ENCODE results near the gene ZNF367. TPM values are rescaled to one million over a fixed set of nuclear protein-coding genes. Genes with fewer than 3 reads are reported as not detected.

The ZNF367 gene
- total RNA-seq, 4 donors from 2014 or later, result 2.0 to 3.4 (median 2.6) TPM

DNA sequence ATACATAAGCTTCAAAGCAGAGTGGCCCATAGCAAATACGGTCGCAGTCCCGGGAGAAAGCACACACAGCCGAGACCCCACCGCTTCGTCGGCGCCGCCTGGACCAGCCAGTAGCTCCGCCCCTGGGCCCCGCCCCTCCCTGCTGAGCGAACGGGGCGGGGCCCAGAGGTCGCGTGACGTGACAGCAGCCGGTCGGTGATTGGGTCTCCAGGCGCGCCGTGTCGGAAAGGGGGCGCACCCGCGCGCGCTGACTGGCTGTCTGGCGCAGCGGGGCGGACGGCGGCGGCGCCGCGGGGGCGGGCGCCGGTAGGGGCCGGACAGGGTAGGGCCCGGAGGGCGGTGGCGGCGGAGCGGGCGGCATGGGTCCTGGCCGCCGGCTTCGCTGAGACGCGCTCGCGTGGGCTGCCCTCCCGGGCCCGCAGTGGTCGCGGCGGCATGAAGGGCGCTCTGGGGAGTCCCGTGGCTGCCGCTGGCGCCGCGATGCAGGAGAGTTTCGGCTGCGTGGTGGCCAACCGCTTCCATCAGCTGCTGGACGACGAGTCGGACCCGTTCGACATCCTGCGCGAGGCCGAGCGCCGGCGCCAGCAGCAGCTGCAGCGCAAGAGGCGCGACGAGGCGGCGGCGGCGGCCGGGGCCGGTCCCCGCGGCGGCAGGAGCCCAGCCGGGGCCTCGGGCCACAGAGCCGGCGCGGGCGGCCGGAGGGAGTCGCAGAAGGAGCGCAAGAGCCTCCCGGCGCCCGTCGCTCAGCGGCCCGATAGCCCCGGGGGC is 31.9 kb upstream of the ZNF367 start, which contains the start of gene HABP4:
TSS of gene HABP4 (plus strand) at position 325 of the 768 bp plus-strand sequence. CDS start at position 436, 111 bp downstream.
- Histone ChIP-seq H3K27ac (replicated peaks in 1 of 4) (peak within 1 kb of the TSS; percentile 88 to 97 (median 94)), H3K9me3 (no peaks in the 10 kb centered on the region), H3K4me3 (peak within 1 kb of the TSS; percentile 76 to 92 (median 83)), H3K4me1 (peaks cover 7 to 42% (median 36%) of the 10 kb centered on the region in 4 donors), H3K36me3 (no peaks in the 10 kb centered on the region), H3K27me3 (no peaks in the 10 kb centered on the region)
- WGBS, result no CpG with 5 or more reads among the region's 108 CpGs
- peak; percentile 98 for DNase-seq (ENCODE audit: extremely low spot score)
- TF ChIP-seq POLR2AphosphoS5 (IDR thresholded peaks at IDR 0.05) (peak; percentile 74 to 89), POLR2A (IDR thresholded peaks at IDR 0.05; ENCODE audit: low read depth) (peak; percentile 49)
- TF ChIP-seq, protein P1, sequence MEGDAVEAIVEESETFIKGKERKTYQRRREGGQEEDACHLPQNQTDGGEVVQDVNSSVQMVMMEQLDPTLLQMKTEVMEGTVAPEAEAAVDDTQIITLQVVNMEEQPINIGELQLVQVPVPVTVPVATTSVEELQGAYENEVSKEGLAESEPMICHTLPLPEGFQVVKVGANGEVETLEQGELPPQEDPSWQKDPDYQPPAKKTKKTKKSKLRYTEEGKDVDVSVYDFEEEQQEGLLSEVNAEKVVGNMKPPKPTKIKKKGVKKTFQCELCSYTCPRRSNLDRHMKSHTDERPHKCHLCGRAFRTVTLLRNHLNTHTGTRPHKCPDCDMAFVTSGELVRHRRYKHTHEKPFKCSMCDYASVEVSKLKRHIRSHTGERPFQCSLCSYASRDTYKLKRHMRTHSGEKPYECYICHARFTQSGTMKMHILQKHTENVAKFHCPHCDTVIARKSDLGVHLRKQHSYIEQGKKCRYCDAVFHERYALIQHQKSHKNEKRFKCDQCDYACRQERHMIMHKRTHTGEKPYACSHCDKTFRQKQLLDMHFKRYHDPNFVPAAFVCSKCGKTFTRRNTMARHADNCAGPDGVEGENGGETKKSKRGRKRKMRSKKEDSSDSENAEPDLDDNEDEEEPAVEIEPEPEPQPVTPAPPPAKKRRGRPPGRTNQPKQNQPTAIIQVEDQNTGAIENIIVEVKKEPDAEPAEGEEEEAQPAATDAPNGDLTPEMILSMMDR (IDR thresholded peaks at IDR 0.05), result no peak
- intact Hi-C loops (cut with DNase I), result loop anchor here (2.0 to 10.0 kb wide), 3 partner anchors 35 to 205 kb away; partner anchors contain the start of gene PRXL2C

DNA sequence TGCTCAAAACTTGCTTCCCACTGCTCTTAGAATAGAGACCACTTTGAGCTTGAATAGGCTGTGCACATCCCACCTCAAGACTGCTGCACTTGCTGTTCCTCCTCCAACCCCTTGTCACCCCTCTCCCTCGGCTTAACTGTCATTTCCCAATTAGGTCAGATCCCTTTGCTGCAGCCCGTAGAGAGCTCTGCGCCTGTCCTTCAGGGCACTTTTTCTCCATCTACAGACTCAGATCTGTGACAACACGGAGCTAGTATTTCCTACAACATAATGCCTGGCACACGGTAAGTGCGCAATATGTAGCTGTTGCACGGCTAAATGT is 31.3 kb upstream of the ZNF367 start:
- DNase-seq (ENCODE audit: extremely low spot score), result no peak
- intact Hi-C loops (cut with DNase I), result loop anchor here (2.0 kb wide), 1 partner anchor 35 kb away; no protein-coding TSS in a partner anchor
- Histone ChIP-seq H3K36me3 (no peaks in the 10 kb centered on the region), H3K4me1 (peaks cover 7 to 42% (median 36%) of the 10 kb centered on the region in 4 donors), H3K27ac (replicated peaks in 1 of 4) (peak overlapping the region; percentile 79 to 97 (median 92)), H3K4me3 (peak overlapping the region; percentile 76 to 92 (median 83)), H3K27me3 (no peaks in the 10 kb centered on the region), H3K9me3 (no peaks in the 10 kb centered on the region)
- TF ChIP-seq POLR2A (IDR thresholded peaks at IDR 0.05; ENCODE audit: low read depth) (no peak), EP300 (IDR thresholded peaks at IDR 0.05) (no peak), POLR2AphosphoS5 (IDR thresholded peaks at IDR 0.05) (no peak)
- TF ChIP-seq, protein P1 (IDR thresholded peaks at IDR 0.05), result no peak
- WGBS, result 0% methylated on average over 7 of the region's 7 CpGs

DNA sequence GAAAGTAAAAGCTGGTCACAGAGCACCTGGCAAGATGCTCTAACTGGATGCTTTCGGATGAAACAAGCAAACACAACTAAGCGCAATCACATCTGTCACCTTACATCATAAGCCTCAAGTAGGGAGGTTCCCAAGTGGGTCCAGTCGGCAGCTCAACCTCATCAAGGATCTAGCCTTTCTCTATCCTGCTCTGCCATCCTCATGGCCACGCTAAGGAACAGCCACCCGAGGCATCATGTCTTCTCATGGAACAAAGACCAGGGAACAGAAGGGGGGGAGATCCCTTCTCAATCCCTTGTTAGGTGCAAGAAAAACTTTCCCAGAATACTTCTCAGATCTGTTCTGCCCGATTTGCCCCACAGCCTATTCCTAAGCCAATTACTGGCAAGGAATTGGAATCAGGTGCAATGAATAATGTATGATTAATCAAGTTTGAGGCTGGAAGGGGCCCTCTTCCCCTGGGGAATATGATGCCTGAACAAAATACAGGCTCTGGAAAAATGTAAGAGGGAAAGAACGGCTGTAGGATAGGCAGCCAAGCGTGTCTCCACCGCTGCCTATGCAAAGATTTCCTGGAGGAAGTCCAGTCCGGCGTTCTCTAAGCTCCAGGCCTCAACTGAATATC is 30.5 kb upstream of the ZNF367 start:
- Histone ChIP-seq H3K4me3 (no peak overlapping the region), H3K36me3 (no peaks in the 10 kb centered on the region), H3K27me3 (no peaks in the 10 kb centered on the region), H3K9me3 (no peaks in the 10 kb centered on the region), H3K4me1 (peaks cover 7 to 34% (median 32%) of the 10 kb centered on the region in 4 donors), H3K27ac (replicated peaks in 1 of 4) (peak overlapping the region in 3 of 4 donors; percentile 88 to 97 (median 95))
- intact Hi-C loops (cut with DNase I), result loop anchor here (2.0 kb wide), 1 partner anchor 34 kb away; no protein-coding TSS in a partner anchor
- WGBS, result 87% methylated on average over 11 of the region's 11 CpGs
- no peak for DNase-seq (ENCODE audit: extremely low spot score)
- TF ChIP-seq EP300 (IDR thresholded peaks at IDR 0.05), result no peak

DNA sequence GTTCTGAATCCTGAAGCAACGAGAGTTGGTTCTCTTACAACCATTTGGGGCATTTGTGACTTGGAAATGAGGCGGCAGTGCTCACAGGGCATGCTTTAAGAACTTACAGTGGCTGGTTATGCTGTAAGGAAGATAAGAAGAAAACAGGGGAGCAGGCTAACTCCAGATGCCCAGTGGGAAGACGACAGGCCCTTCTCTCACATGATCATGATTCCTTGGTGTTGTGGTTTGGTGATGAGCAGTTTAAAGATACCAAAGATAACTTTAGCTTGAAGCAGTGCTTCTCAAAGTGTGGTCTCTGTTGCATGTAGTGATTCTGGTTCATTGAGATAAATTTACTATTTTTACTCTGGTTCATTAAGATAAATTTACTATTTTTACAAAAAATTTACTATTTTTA is 29.2 kb upstream of the ZNF367 start:
- no peaks in the 10 kb centered on the region for H3K27me3 ChIP-seq
- TF ChIP-seq EP300 (IDR thresholded peaks at IDR 0.05), result no peak
- TF ChIP-seq, protein P1 (IDR thresholded peaks at IDR 0.05), result no peak
- TF ChIP-seq POLR2AphosphoS5 (IDR thresholded peaks at IDR 0.05), result no peak
- no peak for TF ChIP-seq POLR2A (IDR thresholded peaks at IDR 0.05; ENCODE audit: low read depth)
- no peaks in the 10 kb centered on the region for H3K36me3 ChIP-seq

DNA sequence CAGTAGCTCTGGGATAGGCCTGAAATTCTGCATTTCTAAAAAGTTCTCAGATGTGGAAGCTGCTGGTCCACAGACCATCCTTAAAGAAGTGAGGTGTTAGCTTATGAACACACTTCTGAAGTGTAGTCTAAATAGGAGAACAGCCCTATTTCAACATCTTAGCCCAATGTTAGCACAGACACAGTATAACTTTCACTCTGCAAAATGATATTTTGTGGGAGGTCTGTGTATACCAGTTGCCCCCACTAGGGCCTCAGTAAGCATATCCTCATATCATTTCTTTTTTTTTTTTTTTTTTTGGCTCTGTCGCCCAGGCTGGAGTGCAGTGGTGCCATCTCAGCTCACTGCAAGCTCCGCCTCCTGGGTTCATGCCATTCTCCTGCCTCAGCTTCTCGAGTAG is 24.3 kb upstream of the ZNF367 start:
- DNase-seq (ENCODE audit: extremely low spot score), result no peak
- intact Hi-C loops (cut with DNase I), result no loop called here

More for the DNA sequence above, 29.2 kb upstream of the ZNF367 start:
- Histone ChIP-seq H3K9me3 (no peaks in the 10 kb centered on the region), H3K4me1 (peaks cover 0 to 21% (median 20%) of the 10 kb centered on the region in 4 donors), H3K27ac (replicated peaks in 1 of 4) (no peak overlapping the region), H3K4me3 (no peak overlapping the region)
- DNase-seq (ENCODE audit: extremely low spot score), result no peak
- WGBS, result 84% methylated on average over 3 of the region's 3 CpGs
- intact Hi-C loops (cut with DNase I), result no loop called here

More for the DNA sequence above, 24.3 kb upstream of the ZNF367 start:
- TF ChIP-seq POLR2A (IDR thresholded peaks at IDR 0.05; ENCODE audit: low read depth) (no peak), POLR2AphosphoS5 (IDR thresholded peaks at IDR 0.05) (no peak), EP300 (IDR thresholded peaks at IDR 0.05) (no peak)
- TF ChIP-seq, protein P1 (IDR thresholded peaks at IDR 0.05), result no peak
- no peaks in the 10 kb centered on the region for H3K27me3 ChIP-seq
- no peaks in the 10 kb centered on the region for H3K9me3 ChIP-seq
- H3K36me3 ChIP-seq, result no peaks in the 10 kb centered on the region
- 92% methylated on average over 3 of the region's 3 CpGs for WGBS
- H3K27ac ChIP-seq (replicated peaks in 1 of 4), result no peak overlapping the region
- H3K4me3 ChIP-seq, result no peak overlapping the region
- H3K4me1 ChIP-seq, result no peaks in the 10 kb centered on the region
